ENCODE results near the gene ZNF438. TPM values are rescaled to one million over a fixed set of nuclear protein-coding genes. Genes with fewer than 3 reads are reported as not detected.

The ZNF438 gene
- total and polyA plus RNA-seq, 2 of the 8 experiments (the other 6 are each of a cell fraction or from before 2014, with no cell fraction given): 0.95 to 1.7 TPM

- TF ChIP-seq ZNF274 (IDR thresholded peaks at IDR 0.05; ENCODE audit: borderline replicate concordance, extremely low read depth, low read length) (no peak), ATF3 (IDR thresholded peaks at IDR 0.05; ENCODE audit: insufficient read depth, low read depth, low read length) (no peak)
These were observed 91.9 kb downstream of the ZNF438 start (continued) for GRCh38 chr10:30939643-30940251.
